HG02642 (cell line): ENCODE measurements around the gene TRABD2A.

Experiments used
- ATAC-seq: cut with Tn5 transposase; IDR thresholded peaks from one replicate; pipeline ENCODE4 v1.9.1; 2021; ENCODE audit warnings: mild to moderate bottlenecking; ENCODE audit not compliant: unreplicated experiment, poor library complexity

TRABD2A gene

DNA sequence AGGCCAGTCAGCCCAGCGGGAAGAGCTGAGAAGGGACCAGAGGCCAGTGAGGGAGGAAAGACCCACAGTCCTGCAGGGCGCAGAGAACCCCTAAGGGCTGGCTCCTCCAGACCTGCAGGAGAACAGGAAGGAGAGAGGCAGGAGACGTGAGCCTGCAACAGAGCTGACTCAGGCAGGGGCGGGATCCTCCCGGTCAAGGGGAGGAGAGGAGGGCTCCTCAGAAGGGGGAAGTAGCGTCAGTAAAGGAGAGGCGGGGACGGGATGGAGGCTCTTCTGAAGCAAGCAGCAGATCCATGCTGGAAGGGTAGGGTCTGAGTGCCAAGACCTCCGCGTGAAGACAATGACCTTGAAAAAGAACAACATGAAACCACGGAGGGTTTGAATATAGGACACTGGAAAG is 50.8 kb downstream of the TRABD2A start:
- ATAC-seq = no peak

DNA sequence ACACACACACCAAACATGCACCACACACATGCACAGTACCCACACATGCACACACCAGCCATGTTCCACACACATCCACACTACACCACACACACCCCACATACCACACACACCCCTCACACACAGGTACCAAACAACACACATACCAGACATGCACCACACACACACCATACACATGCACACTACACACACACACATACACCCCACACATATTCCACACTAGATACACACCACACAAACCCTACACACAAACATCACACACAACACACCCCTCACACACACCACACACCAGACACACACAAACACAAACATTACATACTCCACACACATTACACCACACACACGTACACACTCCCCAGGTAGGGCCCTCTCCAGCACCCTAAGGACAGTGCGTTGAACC is 51.2 kb downstream of the TRABD2A start:
- ATAC-seq = no peak

DNA sequence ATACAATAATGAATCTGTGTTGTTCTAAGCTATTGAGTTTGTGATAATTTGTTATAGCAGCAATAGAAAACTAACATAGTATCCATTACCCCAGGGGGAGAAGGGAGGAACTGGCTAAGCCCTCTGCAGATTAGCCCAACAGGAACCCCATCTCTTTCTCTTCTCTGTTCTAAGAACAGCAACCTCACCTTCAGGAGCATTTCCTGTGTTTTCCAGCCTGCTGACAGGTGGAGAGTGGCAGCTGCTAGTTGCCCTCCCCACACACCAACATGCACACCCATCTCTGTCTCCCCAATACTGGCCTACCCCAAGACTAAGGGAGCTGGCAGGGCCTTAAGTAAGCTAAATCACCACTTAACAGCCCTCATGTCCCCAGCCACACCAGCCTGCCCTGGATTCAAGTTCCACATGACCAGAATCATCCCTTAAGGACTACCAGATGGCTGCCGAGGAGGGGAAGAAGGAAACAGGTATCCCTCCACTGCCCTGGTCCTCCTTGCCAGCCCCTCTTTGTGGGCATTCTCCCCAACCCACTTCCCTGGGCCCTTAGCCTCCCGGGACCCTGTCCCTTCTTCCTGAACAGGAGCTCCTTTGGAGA is 52.8 kb downstream of the TRABD2A start:
- no peak for ATAC-seq

DNA sequence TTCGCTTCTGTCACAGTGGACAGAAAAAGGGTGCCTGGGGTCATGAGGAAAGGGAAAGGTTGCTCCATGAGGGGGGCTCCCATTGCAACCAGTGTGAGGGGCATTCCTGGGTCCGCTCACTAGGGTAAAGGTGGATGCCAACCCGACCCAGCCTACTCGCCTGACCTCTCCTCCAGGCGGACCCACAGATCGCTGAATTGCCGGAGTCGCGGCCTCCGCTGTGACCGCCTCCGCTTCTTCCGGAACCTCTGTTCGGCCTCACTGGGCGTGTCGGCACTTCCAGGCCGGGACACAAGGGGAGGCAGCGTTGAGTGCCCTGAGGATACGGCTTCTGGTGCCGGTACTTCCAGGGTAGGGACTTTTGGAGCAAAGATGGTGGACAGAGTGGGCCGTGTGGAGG is 57.1 kb downstream of the TRABD2A start:
- no peak for ATAC-seq

DNA sequence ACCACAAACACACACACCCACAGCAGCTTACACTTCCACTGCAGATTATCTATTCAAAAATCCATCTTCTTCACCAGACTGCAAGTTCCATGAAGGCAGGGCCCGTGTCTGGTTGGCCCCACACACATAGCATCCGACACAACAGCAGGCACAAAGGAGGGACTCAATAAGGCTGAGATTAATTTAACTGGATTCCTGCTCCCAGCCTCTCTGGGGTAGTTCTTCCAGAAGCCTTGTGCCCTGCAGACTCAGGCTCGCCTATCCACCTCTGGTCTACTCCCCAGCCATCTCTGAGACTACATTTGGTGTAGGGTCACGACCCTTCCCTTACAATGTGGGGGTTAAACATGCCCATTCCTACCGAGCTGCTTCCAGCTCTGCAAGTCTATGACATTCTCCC is 57.7 kb downstream of the TRABD2A start:
- ATAC-seq = no peak

DNA sequence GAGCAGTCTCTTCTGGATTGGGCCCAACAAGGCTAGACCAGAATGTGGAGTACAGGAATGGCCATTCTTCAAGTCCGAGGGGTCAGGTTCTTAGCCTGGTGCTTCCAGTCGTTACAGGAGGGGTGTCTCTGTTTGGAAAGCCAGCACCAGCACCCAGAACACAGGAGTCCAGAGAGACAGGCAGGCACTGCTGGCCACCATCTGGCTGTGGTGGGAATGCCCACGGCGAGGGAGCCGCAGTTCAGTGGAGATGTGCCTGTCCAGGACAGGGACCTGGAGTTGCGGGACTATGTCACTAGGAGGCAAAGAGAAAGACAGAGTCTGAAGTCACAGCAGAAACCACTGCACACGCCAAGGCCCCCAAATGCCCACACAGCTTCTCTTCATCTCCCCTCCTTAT is 59.1 kb downstream of the TRABD2A start:
- ATAC-seq = no peak

DNA sequence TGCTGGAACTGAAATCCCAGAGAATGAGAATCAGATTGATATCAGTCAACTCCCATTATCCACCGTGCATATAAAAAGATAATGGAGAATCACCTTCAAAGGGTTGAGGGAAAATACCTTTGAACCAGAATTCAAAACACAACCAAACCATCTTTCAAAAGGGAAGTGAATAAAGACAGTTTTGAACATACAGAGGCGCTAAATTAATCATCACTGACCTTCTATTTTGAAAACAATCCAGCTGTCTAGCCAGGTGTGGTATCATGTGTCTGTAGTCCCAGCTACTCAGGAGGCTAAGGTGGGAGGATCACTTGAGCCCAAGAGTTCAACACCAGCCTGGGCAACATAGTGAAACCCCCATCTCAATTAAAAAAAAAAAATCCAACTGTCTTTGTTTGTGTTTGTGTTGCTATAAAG is 63.6 kb downstream of the TRABD2A start:
- peak; percentile 92 for ATAC-seq

DNA sequence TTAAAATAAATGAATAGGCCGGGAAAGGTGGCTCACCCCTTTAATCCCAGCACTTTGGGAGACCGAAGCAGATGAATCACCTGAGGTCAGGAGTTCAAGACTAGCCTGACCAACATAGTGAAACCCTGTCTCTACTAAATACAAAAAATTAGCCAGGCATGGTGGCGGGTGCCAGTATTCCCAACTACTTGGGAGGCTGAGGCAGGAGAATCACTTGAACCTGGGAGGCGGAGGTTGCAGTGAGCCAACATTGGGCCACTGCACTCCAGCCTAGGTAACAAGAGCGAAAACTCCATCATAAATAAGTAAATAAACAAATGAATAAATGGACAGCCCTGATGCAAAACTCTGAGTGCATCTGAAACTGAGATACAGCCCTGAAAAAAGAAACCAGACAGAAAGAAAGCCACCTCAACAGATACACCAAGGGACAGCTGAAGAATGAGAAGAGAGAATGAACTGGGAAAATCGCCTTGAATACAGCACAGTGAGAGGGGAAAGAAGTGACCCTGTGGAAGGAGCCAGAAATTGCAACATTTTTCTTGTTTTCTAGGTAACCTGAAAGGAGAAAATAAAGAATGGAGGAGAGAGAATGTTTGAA is 64.4 kb downstream of the TRABD2A start:
- peak; percentile 70 for ATAC-seq

DNA sequence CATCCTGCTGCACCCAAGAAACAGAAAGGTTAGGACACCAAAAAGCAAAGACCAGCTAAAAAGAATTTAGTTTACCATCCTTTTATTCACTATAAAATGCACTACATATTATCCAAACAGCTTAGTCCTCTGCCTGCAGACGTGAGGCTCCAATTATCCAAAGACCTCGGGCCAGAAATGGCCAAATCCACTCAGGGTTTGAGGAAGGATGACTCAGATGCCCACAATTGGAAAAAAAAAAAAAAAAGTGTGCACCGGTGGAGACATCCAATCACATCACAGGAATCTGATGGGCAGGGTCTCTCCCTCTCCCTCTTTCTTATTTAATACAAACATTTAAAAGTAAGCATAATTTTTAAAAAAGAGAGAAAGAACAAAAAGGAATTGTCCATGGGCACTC is 65.7 kb downstream of the TRABD2A start:
- no peak for ATAC-seq

DNA sequence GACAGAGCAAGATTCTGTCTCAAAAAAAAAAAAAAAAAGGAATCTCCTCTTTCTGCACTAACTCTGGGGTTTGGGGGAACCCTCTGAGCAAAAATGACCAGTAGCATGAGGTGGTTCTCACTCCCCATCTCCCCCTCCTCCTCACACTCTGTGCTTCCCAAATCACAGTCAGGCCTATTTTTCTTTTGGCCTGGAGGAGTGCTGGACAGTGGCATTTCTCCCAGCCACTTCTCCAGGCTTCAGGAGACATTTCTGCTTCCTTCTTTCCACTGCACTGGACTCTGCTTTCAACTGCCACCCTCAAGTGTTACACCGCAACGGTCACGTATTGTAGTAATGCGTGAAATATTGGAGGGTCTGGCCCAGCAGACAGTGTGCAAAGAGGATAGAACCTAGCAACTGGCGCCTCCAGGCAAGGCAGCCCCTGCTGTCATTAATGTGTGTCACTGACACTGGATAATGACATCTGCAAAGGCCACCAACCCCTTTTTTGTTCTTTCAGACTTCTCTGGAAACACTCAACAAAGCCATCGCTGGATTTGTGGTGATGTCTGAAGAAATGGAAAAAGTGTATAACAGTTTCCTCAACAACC is 68.9 kb downstream of the TRABD2A start:
- no peak for ATAC-seq

DNA sequence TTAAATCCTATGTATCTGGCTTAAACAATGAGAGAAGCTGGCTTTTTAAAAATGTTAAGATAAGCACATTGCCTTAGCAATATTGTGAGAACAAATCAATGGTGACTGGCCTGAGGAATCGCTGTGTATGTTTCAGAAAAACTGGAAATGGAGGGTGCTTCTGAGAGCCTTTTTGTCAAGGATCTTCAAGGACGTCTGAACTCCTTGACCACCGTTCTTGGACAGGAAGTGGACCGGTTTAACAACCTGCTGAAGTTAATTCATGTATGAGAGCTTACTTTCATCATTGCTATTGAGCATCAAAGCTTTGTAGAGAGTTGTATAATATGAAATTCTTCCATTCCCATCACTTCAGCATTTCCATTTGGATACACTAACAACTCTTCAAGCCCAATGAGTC is 72.6 kb downstream of the TRABD2A start:
- ATAC-seq = no peak

DNA sequence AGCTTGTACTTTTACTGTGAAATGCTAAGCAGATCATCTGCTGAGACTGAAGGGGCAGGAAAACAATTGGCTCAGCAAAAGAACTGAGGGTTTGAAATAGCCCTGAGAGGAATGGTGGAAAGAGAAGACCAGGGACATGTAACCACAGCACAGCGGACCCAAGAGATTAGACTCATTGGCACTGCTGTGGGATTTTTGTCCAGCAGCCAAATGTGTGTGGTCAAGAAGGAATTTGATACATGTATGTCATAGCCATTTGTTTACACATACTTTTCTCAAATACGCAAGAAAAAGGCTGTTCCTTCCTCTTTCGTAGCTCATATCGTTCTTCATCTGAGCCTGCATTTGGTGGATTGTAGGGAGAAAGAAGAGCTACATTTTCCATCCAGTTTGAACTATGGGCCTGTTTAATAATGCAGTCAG is 73.8 kb downstream of the TRABD2A start:
- ATAC-seq = no peak

DNA sequence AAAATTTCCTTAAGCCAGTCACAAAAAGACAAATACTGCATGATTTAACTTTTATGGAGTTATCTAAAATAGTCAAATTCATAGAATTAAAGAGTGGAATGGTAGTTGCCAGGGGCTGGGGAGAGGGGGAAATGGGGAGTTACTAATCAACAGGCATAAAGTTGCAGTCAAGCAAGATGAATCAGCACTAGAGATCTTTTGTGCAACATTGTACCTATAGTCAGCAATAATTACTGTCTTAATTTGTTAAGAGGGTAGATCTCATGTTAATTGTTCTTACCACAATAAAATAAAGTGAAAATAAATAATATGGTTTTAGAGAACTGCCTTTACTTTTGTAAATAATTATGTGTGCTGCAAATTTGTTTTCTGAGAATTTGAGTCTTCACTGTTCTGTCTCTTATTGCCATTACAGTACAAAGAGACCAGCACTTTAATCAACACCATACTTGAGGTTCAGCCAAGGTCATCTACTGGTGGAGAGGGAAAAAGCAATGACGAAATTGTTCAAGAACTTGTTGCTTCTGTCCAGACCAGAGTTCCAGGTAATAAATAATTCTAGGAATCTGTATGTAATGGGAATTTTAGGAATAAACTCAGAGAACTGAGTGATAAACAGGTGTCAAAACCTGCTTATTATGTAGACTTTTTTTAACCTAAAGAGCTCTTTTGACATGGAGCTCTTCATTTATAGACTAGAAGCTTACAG is 75.5 kb downstream of the TRABD2A start:
- no peak for ATAC-seq

DNA sequence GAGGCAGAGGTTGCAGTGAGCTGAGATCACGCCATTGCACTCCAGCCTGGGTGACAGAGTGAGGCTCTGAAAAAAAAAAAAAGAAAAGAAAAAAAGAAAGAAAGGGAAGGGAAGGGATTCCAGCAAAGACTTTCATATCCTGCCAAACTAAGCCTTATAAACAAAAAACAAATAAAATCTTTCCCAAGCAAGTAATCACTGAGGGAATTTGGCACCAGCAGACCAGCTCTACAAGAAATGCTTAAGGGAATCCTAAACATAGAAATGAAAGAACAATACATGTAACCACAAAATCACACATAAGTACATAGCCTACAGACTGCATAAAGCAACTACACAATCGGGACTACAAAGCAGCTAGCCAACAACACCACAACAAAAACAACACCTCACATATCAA is 79.1 kb downstream of the TRABD2A start:
- ATAC-seq = no peak

DNA sequence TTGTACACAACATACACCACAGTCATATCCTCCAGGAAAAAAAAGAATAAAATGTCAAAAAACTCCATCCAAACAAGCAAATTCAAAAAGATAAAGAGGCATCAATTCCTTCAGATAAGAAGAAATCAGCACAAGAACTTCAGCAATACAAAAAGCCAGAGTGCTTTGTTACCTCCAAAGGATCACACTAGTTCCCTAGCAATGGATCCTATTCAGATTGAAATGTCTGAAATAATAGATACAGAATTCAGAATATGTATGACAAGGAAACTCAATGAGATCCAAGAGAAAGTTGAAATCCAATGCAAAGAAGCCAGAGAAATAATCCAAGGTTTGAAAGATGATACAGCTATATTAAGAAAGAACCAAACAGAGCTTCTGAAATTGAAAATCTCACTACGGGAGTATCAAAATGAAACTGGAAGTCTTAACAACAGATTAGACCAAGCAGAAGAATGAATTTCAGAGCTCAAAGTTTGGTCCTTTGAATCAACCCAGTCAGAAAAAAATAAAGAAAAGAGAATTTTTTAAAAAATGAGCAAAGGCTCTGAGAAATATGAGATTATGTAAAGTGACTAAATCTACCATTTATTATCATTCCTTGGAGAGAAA is 80.6 kb downstream of the TRABD2A start:
- ATAC-seq = peak; percentile 81

DNA sequence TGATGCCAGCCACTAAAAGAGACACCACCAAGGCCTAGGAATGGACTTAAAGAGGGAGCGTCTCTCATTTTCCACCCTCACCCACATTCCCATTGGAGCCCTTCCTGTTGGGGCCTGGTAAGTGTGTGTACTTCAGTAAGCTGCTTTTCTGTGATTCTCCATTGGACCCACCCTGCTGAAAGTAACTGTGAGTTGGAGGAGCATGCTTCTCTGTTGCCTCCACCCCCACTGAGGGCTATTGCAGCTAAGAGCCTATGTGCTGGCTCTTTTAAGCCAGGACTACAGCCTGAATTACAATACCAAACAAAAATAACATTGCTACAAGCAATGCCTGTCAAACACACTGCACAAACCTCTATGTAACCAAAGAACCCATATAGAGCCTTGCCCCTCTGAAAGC is 81.1 kb downstream of the TRABD2A start:
- ATAC-seq = peak; percentile 17

DNA sequence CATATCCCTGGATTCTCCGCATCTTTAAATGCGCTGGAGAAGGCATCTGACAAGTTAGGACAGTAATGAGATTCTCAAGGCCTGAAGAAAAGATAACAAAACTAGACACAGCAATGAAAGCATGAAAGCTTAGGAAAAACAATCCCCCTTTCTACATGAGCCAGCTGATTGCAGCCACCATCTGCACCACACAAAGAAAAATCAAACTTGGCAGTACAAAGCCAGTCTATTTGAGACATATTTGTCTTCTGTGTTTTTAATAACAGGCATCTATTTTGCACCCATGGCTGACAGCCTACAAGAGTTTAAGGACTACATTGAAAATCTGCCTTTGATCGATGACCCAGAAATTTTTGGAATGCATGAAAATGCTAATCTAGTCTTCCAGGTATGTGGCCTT is 83.6 kb downstream of the TRABD2A start:
- ATAC-seq = no peak

DNA sequence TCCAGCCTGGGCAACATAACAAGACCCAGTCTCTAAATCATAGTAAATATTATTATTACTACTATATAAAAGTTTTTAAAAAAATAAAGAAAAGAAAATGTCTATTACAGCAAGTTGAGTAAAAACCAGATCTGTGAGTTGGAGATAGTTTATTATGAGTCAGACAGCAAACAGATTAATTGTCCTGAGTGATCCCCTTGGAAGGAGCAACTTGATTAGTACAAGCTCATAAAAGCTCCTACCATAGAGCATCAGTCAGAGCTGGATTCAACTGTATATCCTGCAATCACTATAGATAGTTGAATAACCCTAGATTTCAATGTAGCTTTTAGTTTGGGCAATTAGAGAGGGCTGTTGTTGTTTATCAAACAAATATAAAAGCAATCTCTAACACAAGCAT is 84.1 kb downstream of the TRABD2A start:
- no peak for ATAC-seq

DNA sequence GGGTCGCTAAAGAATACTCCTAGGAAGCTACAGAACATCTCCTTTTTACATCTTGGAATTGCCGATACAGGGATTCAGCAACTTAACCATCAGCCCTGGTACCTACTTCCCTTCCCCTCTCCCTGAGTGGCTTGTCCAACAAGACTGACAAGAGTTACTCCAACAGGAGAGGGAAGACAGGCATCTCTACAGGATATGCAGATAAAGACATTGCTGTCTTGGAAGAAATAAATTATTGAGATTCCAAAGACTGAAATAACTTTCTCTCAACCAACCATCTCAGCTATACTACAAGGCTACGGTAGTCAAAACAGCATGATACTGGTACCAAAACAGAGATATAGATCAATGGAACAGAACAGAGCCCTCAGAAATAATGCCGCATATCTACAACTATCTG is 87.2 kb downstream of the TRABD2A start:
- ATAC-seq = no peak

DNA sequence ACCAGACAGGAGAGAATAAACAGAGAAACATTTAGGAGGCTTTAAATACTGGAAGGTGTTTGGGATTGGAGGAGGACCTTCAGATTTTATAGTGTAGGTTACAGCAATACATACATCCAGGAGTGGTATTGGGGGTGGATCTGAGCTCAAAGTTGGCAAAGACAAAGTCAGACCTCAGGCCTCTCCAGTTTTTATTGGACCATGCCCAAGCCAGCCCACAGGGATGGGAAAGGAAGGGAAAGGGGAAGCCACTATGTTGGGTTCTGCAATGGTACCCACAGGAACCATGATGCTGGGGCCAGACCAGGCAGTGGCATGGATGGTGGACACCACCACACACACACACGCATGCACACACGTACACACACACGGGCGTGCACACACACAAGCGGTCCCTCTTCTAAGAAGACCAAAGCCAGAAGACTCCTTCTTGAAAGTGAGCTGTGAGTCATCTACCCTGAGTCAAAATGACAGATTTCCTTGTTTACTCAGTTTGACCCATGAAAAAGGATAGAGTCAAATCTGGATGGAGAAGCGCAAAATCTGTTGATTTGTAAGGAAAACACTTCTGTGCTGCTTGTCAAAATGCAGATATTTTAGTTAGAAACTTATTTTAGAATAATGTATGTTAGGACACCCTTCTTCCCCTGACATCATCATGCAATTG is 87.9 kb downstream of the TRABD2A start:
- ATAC-seq = no peak

DNA sequence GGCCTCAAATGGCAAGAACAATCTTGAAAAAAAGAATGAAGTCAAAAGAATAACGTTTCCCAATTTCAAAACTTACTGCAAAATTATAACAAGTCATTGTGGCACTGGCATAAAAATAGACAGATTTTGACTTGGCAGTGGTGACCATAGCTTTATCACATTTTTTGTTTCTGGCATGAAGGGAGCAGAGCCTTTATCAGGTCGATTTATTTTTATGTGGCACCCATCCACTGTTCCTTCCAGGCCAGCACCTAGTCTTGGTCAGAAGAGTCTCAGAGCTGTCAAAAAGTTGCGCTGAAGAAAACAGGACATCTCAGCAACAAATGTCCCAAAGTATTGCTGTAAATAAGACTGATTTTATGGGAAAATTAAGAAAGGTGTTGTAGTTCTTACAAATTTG is 92.4 kb downstream of the TRABD2A start:
- no peak for ATAC-seq
